Amygdala (tissue), 56 donors: Measurements from ENCODE around the gene EYS.
"Not testable (repeated sequence)": the region's sequence is repeated elsewhere in the genome, so short reads cannot be mapped to it uniquely, and the experiment has no call there.

Experiments
- DNase-seq, 56 donors: peaks; one replicate each; lab custom pipeline; 2025; lab: John Stamatoyannopoulos, UW

EYS gene

GRCh38 chr6:65469650-65470049, 237.4 kb downstream of the EYS start:
- DNase-seq: no peak

GRCh38 chr6:65468307-65468706, 238.7 kb downstream of the EYS start:
- DNase-seq: no peak

GRCh38 chr6:65461121-65461520, 245.9 kb downstream of the EYS start:
- no peak for DNase-seq

GRCh38 chr6:65452333-65452732, 254.7 kb downstream of the EYS start:
- DNase-seq: no peak

GRCh38 chr6:65450451-65450850, 256.6 kb downstream of the EYS start:
- DNase-seq: no peak

DNA sequence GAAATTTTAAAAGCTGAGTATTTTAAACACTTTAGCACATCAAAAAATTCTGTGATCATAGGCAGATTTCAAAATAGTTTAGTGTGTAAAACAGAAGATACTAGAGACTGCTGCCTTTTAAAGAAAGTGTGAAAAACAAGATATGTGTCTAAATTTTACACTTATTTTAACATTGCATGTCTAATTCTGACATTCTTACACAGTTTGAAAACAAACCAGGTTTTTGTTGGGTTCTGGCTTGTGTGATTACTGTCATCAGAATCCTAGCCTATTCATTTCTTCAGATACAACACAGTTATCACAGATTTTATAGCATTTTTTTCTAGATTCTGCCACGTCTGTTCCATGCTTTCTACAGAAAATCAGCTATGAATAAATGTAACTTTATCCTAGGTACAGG, 257.1 kb downstream of the EYS start:
- no peak for DNase-seq

- no peak for DNase-seq
These were observed 258.2 kb downstream of the EYS start for GRCh38 chr6:65448866-65449265.

DNA sequence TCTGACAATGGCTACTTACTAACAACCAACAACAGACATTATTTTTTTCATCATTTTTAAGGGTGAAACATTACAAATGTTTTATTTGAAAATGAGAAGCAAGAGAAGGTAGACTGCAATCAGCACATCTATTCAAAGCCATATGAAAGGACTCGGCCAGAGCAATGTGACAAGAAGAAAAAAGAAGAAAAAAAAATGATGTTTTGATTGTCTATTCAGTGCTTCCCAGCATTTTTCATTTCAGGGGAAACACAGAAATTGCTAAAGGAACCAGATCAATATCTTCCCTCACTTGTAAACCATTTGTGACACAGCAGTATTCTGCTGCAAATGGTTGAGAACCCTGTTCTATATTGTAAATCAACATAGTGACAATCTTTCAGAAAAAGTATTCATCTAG, 270.7 kb downstream of the EYS start:
- DNase-seq: no peak

DNA sequence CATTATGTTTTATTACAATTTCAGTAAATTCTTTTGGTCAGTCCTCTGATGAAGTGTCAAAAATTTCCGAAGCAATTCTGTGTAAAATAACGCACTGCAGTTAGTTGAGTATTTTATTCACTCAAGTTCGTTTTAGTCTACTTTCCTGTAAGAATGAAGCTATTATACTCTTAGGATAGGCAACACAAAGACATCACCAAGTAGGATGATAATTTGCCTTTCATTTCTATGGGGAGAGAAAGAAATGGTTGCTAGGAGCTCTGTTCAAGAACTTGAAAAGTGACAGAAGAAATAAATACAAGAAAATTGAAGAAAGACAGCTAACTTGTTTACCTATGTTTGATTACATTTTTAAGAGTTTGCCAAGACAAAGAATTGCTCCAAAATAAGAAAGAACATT, 290.4 kb downstream of the EYS start:
- DNase-seq: no peak

- no peak for DNase-seq
These were observed 296.7 kb downstream of the EYS start for GRCh38 chr6:65410309-65410708.

DNA sequence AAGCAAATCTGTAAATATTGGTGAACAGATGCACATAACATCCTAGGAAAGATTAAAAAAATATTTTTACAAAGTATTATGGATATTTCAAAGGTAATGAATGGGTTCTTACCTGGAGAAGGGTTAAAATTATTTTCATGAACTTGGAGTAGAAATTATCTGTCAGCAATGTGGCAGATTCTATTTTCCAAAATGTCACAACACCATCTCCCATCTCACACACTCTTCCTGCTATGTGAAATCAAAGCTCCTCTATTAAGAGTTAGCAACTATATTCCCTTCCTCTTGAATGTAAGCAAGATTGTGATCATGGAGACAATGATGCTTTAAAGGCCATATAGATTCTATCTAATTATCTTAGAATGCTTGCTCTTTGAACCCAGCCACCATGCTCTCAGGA, 304.5 kb downstream of the EYS start:
- no peak for DNase-seq

- no peak for DNase-seq
These were observed 307.5 kb downstream of the EYS start for GRCh38 chr6:65399355-65400084.

DNA sequence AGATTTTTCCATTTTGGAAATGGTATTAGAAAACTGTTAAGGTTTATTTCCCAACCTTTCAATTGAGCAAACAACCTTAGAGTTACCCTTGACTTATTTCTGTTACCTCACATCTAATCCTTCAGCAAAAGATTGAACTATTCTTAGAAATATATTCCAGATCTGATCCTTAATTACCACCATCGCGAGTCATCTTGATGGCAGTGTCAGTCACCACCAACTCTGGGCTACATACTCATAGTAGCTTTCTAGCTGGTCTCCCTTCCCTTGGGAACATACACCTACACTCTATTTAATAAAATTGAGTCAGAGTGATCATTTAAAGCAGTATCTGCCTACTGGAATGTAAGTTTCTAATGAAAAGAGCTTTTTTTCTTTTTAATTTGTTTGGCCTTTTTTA, 308.2 kb downstream of the EYS start:
- no peak for DNase-seq

- no peak for DNase-seq
These were observed 356.5 kb downstream of the EYS start for GRCh38 chr6:65350530-65350929.

DNA sequence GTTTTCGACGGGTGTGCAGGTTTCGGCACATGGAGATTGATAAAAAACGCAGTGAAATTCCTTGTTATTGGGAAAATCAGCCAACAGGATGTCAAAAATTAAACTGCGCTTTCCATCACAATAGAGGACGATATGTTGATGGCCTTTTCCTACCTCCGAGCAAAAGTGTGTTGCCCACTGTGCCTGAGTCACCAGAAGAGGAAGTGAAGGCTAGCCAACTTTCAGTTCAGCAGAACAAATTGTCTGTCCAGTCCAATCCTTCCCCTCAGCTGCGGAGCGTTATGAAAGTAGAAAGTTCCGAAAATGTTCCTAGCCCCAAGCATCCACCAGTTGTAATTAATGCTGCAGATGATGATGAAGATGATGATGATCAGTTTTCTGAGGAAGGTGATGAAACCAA, 404.4 kb downstream of the EYS start:
- DNase-seq: not testable (repeated sequence)

- DNase-seq: no peak
These were observed 407.8 kb downstream of the EYS start for GRCh38 chr6:65299236-65299635.

DNA sequence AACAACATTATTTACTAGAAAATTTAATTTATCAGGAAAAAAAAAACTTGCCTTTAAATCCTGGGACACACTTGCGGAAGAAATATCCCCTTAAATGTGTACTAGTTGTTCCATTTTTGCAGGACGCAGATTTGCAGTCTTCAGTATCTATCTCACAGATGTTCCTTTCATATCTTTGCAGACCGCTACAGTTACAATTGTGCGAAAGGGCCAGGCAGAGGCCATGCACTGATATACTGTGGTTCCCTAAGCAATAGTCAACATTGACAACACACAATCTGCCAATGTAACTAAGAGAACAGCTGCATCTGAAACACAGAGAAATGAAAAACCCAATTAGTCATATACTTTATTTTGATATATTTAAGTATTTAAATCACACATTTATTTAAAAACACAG, 411.2 kb downstream of the EYS start:
- peak in 2 of 56 donors; percentile 0 to 1 for DNase-seq

- no peak for DNase-seq
These were observed 417.5 kb downstream of the EYS start for GRCh38 chr6:65289491-65289890.

GRCh38 chr6:65285275-65285674, 421.8 kb downstream of the EYS start:
- DNase-seq: no peak

DNA sequence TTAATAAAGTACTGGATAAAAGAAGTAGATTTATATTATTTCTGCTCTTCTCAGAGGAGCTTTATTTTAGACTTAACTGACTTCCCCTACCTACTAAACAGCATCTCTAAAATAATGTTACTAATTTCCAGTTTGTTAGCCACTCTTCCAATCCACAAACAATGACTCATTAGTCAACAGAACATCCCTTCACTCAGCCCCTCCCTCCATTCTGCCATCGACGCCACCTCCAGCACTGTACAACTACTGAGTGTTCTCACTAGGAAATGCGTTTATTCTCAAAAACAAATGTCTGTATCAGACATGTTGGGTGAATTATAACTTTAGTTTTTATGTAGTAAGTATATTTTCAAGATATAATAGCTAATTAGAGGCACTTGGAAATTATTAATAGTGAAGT, 427.0 kb downstream of the EYS start:
- DNase-seq: no peak

- DNase-seq: no peak
These were observed 444.8 kb downstream of the EYS start for GRCh38 chr6:65262241-65262640.

- no peak for DNase-seq
These were observed 447.0 kb downstream of the EYS start for GRCh38 chr6:65259982-65260381.

DNA sequence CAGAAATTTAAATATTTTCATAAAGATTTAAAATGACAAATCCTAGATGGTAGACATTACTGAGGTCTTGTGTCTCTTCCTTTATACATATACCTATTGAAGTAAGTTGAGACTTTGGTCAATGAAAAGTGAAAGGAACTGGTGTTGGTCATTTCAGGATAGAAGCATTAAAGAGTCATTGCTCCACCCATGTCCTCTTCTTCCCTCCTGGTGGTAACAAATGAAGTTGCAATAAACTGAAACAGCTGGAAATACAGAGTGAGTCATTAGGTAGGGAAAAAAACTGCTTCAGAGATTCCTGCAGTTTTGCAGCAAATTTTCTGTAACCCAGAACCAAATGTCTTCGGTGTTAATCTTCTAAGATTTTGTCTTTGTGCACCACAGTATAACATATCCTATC, 448.0 kb downstream of the EYS start:
- DNase-seq: no peak
